ENCODE data around the gene ASRGL1.

Gene ASRGL1

GRCh38 chr11:62423012-62423411 is 85.8 kb downstream of the ASRGL1 start:
- no peak for DNase-seq (ENCODE audit: extremely low read depth, insufficient read length)
- no peaks in the 10 kb centered on the region for H3K36me3 ChIP-seq (ENCODE audit: control insufficient read depth, insufficient read depth, low read length)
- no peak overlapping the region for H3K4me3 ChIP-seq (replicated peaks; ENCODE audit: low read depth, low read length)
- H3K27me3 ChIP-seq (replicated peaks; ENCODE audit: control insufficient read depth, insufficient read depth, low read length): no peaks in the 10 kb centered on the region
- TF ChIP-seq CTCF (IDR thresholded peaks at IDR 0.05; ENCODE audit: insufficient read depth, low read length, poor library complexity, severe bottlenecking): no peak

GRCh38 chr11:62427630-62428233 is 90.5 kb downstream of the ASRGL1 start:
- H3K36me3 ChIP-seq (ENCODE audit: control insufficient read depth, insufficient read depth, low read length): no peaks in the 10 kb centered on the region
- H3K4me3 ChIP-seq (replicated peaks; ENCODE audit: low read depth, low read length): no peak overlapping the region
- peak; percentile 25 for DNase-seq (ENCODE audit: extremely low read depth, insufficient read length)

GRCh38 chr11:62428871-62429560 is 91.8 kb downstream of the ASRGL1 start:
- TF ChIP-seq CTCF (IDR thresholded peaks at IDR 0.05; ENCODE audit: insufficient read depth, low read length, poor library complexity, severe bottlenecking): no peak
- Histone ChIP-seq H3K36me3 (ENCODE audit: control insufficient read depth, insufficient read depth, low read length) (no peaks in the 10 kb centered on the region), H3K27me3 (replicated peaks; ENCODE audit: control insufficient read depth, insufficient read depth, low read length) (no peaks in the 10 kb centered on the region), H3K4me3 (replicated peaks; ENCODE audit: low read depth, low read length) (no peak overlapping the region)
- DNase-seq (ENCODE audit: extremely low read depth, insufficient read length): no peak

More at GRCh38 chr11:62427630-62428233, 90.5 kb downstream of the ASRGL1 start:
- H3K27me3 ChIP-seq (replicated peaks; ENCODE audit: control insufficient read depth, insufficient read depth, low read length): no peaks in the 10 kb centered on the region
- no peak for TF ChIP-seq CTCF (IDR thresholded peaks at IDR 0.05; ENCODE audit: insufficient read depth, low read length, poor library complexity, severe bottlenecking)

- TF ChIP-seq CTCF (IDR thresholded peaks at IDR 0.05; ENCODE audit: insufficient read depth, low read length, poor library complexity, severe bottlenecking): no peak
- Histone ChIP-seq H3K4me3 (replicated peaks; ENCODE audit: low read depth, low read length) (no peak overlapping the region), H3K27me3 (replicated peaks; ENCODE audit: control insufficient read depth, insufficient read depth, low read length) (no peaks in the 10 kb centered on the region), H3K36me3 (ENCODE audit: control insufficient read depth, insufficient read depth, low read length) (no peaks in the 10 kb centered on the region)
- DNase-seq (ENCODE audit: extremely low read depth, insufficient read length): no peak
These were observed 93.2 kb downstream of the ASRGL1 start for GRCh38 chr11:62430425-62430824.

GRCh38 chr11:62431171-62431901 is 94.1 kb downstream of the ASRGL1 start:
- no peaks in the 10 kb centered on the region for H3K27me3 ChIP-seq (replicated peaks; ENCODE audit: control insufficient read depth, insufficient read depth, low read length)
- no peak for TF ChIP-seq CTCF (IDR thresholded peaks at IDR 0.05; ENCODE audit: insufficient read depth, low read length, poor library complexity, severe bottlenecking)
- DNase-seq (ENCODE audit: extremely low read depth, insufficient read length): no peak
- H3K4me3 ChIP-seq (replicated peaks; ENCODE audit: low read depth, low read length): no peak overlapping the region
- no peaks in the 10 kb centered on the region for H3K36me3 ChIP-seq (ENCODE audit: control insufficient read depth, insufficient read depth, low read length)
